ENCODE results near the gene ITPR1.

Gene ITPR1

DNA sequence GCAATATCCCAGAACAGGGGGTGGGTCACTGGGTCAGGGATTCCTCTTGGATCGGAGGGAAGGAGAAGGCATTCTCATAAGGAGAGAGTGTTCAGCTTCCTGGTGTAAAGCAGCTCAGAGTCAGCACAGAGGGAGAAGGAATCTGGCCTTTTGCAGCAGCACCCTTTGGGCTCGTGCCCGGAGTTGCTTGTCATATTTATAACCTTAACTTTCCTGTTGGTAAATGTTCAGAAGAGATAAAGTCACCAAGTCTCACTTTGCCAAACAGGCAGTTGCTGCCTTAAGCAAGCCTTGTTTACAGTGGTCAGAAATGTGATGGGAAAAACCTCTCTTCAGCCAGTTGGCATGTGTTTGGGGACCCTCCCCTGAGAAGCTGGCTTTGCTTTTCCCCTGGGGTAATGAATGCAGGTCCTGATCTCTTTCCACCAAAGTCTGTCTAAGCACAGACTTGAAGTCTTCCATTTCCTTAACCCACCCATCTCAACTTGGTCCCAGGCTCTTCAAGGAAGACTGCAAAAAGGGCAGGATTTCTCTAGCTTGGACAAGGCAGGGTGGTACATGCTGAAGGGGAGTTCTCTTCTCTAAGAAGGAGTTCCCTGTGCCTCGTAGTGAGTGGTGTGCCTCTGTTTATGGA is 279.1 kb downstream of the ITPR1 start:
- Histone ChIP-seq H3K27me3 (no peaks in the 10 kb centered on the region), H3K9me3 (no peaks in the 10 kb centered on the region), H3K36me3 (peaks cover 19% of the 10 kb centered on the region), H3K4me3 (ENCODE audit: low read depth, low read length) (no peak overlapping the region), H3K4me1 (no peaks in the 10 kb centered on the region)
- DNase-seq: no peak
- TF ChIP-seq CTCF (IDR thresholded peaks at IDR 0.05; ENCODE audit: low read depth, low read length): no peak

DNA sequence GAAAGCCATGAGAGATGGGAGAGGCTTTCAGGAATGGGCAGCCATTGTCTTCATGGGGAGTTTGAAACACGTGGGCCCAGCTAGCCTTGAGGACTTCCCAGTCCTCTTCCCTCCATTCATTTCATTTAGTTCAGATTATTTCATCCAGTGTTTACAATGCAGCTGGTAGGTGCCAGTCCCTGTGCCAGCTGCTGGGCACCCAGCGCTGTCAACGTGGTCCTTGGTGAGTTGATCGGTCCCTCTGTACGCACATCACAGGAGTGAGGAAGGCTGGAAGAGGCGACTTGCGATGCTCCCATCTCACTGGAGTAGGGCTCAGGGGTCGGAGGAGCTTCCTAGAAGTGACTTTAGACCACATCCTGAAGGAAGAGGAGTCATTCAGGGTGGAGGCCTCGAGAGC is 279.7 kb downstream of the ITPR1 start:
- no peak for TF ChIP-seq CTCF (IDR thresholded peaks at IDR 0.05; ENCODE audit: low read depth, low read length)
- H3K4me3 ChIP-seq (ENCODE audit: low read depth, low read length): no peak overlapping the region
- peaks cover 16% of the 10 kb centered on the region for H3K36me3 ChIP-seq
- H3K9me3 ChIP-seq: no peaks in the 10 kb centered on the region
- no peaks in the 10 kb centered on the region for H3K4me1 ChIP-seq
- no peaks in the 10 kb centered on the region for H3K27me3 ChIP-seq
- DNase-seq: no peak

DNA sequence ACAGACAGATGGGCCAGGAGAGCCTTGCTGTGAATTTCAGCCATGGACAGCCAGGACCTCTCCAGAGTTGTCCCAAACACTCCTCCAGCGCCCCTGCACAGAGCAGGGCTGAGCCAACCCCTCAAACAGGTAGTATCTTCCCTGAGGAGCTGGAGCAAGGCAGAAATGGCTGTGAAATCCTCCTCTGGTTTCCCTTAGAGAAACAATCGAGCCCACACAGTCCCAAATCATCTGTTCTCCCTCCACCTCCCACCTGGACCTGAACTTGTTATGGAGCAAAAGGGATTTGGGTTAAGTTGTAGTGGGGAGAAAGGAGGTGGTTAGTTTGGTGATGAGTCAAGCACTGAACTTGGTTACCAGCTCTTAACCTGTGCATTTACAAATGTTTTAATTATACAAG is 280.4 kb downstream of the ITPR1 start:
- Histone ChIP-seq H3K4me1 (no peaks in the 10 kb centered on the region), H3K36me3 (peaks cover 10% of the 10 kb centered on the region), H3K4me3 (ENCODE audit: low read depth, low read length) (no peak overlapping the region), H3K9me3 (no peaks in the 10 kb centered on the region), H3K27me3 (no peaks in the 10 kb centered on the region)
- no peak for DNase-seq
- no peak for TF ChIP-seq CTCF (IDR thresholded peaks at IDR 0.05; ENCODE audit: low read depth, low read length)

GRCh38 chr3:4774531-4774930 is 281.4 kb downstream of the ITPR1 start:
- DNase-seq: no peak

GRCh38 chr3:4776399-4776979 is 283.3 kb downstream of the ITPR1 start:
- no peak for TF ChIP-seq CTCF (IDR thresholded peaks at IDR 0.05; ENCODE audit: low read depth, low read length)
- Histone ChIP-seq H3K27me3 (no peaks in the 10 kb centered on the region), H3K9me3 (no peaks in the 10 kb centered on the region), H3K4me3 (ENCODE audit: low read depth, low read length) (no peak overlapping the region), H3K4me1 (no peaks in the 10 kb centered on the region), H3K36me3 (peaks cover 17% of the 10 kb centered on the region)
- no peak for DNase-seq

More at GRCh38 chr3:4774531-4774930, 281.4 kb downstream of the ITPR1 start:
- Histone ChIP-seq H3K4me1 (no peaks in the 10 kb centered on the region), H3K36me3 (peaks cover 17% of the 10 kb centered on the region), H3K9me3 (no peaks in the 10 kb centered on the region), H3K27me3 (no peaks in the 10 kb centered on the region), H3K4me3 (ENCODE audit: low read depth, low read length) (no peak overlapping the region)
- TF ChIP-seq CTCF (IDR thresholded peaks at IDR 0.05; ENCODE audit: low read depth, low read length): no peak

DNA sequence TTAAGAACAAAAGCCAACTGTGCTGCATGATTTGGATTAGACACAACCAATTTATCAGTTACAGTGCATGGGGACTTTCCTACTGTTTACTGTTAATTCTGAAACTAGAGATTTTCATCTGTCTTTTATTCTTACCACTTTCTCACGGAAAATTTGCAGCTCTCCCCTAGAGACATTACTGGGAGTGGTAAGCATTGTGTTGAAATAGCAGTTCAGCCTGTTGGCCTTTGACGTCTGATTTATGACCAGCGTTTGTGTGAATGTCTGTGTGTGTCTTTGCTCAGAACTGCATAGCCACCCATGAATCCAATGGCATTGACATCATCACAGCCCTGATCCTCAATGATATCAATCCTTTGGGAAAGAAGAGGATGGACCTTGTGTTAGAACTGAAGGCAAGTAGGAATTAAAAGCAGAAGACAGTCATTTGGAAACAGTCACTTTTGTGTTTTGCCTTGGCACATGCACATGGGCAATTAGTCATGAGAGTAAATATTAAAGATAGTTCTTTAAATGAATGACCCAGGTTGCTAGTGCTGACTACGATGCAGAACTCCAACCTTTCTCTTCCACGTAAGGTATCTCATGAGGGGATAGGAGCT is 283.9 kb downstream of the ITPR1 start:
- Histone ChIP-seq H3K4me1 (no peaks in the 10 kb centered on the region), H3K9me3 (no peaks in the 10 kb centered on the region), H3K36me3 (peaks cover 17% of the 10 kb centered on the region), H3K27me3 (no peaks in the 10 kb centered on the region), H3K4me3 (ENCODE audit: low read depth, low read length) (no peak overlapping the region)
- TF ChIP-seq CTCF (IDR thresholded peaks at IDR 0.05; ENCODE audit: low read depth, low read length): no peak
- no peak for DNase-seq
